ENCODE data around the gene DNAAF9. TPM values are rescaled to one million over a fixed set of nuclear protein-coding genes. Genes with fewer than 3 reads are reported as not detected.
"Not testable (repeated sequence)": the region's sequence is repeated elsewhere in the genome, so short reads cannot be mapped to it uniquely, and the experiment has no call there.

The DNAAF9 gene
- total RNA-seq, 4 donors from 2014 or later, result 18.5 to 34.4 (median 25.6) TPM

DNA sequence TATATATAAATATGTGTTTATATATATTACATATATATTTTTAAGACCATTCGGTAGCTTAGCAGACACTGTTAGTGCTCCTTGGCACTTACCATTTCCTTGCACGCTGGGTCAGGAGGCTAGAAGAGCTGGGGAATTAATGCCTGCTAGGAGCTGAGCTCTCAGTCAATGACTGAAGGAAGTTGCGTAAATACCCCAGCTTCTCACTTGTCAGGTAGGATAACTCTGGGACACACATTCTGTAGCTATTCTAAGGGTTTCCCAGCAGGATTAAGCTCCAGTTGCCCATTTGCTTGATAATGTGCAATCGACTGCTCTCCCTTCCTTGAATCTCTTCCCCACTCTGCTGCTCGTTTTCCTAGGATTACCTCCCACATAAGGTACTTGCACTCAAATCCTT, 15.7 kb upstream of the DNAAF9 start:
- TF ChIP-seq, protein P1, sequence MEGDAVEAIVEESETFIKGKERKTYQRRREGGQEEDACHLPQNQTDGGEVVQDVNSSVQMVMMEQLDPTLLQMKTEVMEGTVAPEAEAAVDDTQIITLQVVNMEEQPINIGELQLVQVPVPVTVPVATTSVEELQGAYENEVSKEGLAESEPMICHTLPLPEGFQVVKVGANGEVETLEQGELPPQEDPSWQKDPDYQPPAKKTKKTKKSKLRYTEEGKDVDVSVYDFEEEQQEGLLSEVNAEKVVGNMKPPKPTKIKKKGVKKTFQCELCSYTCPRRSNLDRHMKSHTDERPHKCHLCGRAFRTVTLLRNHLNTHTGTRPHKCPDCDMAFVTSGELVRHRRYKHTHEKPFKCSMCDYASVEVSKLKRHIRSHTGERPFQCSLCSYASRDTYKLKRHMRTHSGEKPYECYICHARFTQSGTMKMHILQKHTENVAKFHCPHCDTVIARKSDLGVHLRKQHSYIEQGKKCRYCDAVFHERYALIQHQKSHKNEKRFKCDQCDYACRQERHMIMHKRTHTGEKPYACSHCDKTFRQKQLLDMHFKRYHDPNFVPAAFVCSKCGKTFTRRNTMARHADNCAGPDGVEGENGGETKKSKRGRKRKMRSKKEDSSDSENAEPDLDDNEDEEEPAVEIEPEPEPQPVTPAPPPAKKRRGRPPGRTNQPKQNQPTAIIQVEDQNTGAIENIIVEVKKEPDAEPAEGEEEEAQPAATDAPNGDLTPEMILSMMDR (IDR thresholded peaks at IDR 0.05), result no peak
- ATAC-seq (ENCODE audit: low FRiP score) (no peak), DNase-seq (ENCODE audit: low spot score) (no peak)

DNA sequence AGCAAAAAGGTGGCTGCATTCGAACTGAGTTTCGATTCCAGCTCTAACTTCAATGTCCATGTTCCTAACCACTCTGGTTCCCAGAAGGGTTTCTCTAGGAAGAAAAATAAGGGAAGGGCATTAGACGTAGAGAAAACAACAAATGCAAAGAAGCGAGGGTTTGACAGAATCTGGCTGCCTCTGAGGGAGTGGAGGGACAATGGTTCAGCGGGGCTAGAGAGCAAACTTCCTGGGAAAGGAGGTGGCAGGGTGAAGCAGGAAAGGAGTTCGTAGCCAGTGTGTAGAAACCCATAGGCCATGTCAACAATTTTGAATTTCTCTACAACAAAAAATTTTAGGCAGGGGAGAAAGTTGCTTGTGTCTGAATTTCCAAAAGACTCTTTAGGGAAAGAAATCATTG, 14.5 kb upstream of the DNAAF9 start:
- no peak for DNase-seq (ENCODE audit: low spot score)
- TF ChIP-seq, protein P1 (IDR thresholded peaks at IDR 0.05), result no peak

DNA sequence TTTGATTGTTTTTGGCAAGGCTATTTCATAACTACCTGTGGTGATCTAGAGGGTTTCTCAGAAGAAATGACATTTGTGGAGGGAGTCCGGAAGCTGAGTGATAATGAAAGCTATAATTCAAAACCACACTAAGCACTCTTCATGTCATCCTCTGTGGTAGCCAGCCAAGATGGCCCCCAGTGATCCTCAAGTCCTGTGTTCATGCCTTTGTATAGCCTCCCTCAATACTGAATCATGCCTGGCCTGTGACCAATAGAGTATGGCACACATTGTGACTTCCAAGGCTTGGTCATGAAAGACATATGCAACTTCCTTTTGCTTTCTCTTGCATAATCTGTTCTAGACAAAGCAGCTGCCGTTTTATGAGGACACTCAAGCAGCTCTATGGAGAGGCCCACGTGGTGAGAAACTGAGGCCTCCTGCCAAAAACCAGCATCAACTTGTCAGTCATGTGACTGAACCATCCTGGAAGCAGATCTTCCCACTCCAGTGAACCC, 12.8 kb upstream of the DNAAF9 start:
- DNase-seq (ENCODE audit: low spot score), result no peak

More for the DNA sequence above, 14.5 kb upstream of the DNAAF9 start:
- ATAC-seq (ENCODE audit: low FRiP score), result no peak

DNA sequence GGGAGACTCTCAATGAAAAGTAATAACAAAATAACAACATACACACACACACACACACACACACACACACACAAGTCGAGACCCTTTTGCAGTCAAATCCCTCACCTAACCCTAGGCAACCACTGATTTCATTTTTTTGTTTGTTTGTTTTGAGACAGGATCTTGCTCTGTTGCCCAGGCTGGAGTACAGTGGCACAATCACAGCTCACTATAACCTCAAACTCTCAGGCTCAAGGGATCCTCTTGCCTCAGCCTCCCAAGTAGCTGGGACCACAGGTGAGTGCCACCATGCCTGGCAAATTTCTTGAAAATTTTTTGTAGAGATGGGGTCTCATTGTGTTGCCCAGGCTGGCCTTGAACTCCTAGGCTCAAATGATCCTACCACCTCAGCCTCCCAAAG, 10.7 kb upstream of the DNAAF9 start:
- not testable (repeated sequence) for DNase-seq (ENCODE audit: low spot score); ATAC-seq (ENCODE audit: low FRiP score)

More for the DNA sequence above, 12.8 kb upstream of the DNAAF9 start:
- TF ChIP-seq, protein P1 (IDR thresholded peaks at IDR 0.05), result no peak
- peak; percentile 66 for ATAC-seq (ENCODE audit: low FRiP score)

DNA sequence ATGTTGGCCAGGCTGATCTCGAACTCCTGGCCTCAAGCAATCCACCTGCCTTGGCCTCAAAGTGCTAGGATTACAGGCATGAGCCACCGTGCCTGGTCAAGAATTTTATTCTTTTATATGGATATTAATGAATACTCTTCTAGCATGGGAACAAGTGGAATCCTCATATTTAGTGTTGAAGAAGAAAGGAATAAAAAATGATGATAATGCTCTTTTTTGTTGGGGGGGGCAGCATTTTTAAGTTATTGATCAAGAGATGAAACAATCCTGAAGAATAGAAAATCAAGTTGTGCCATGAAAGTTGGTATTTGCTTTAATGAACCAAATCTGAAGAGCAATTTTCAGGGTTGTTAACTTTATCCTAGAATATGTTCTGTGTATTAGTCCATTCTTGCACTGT, 6.7 kb upstream of the DNAAF9 start:
- TF ChIP-seq, protein P1 (IDR thresholded peaks at IDR 0.05), result no peak
- no peak for DNase-seq (ENCODE audit: low spot score)
- no peak for ATAC-seq (ENCODE audit: low FRiP score)

DNA sequence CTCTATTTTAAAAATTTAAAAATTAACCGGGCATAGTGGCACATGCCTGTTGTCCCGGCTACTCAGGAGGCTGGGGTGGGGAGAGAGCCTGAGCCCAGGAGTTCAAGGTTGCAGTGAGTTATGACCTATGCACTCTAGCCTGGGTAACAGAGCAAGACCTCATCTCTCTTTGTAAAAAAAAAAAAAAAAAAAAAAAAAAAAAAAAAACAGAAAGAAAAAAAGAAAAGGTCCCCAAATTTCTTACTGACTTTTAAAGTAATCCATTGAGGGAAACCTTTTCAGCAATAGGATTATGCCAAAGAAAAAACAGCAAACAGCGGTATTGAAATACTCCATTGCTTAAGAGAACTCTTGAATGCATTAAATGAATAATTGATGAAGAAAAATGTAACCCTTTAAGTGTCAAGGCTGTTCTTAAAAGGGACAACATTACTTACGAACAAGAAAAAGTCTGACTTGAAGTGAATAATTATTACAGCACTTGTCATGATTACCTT, 6.0 kb upstream of the DNAAF9 start:
- no peak for DNase-seq (ENCODE audit: low spot score)
- no peak for ATAC-seq (ENCODE audit: low FRiP score)
- TF ChIP-seq, protein P1 (IDR thresholded peaks at IDR 0.05), result no peak

DNA sequence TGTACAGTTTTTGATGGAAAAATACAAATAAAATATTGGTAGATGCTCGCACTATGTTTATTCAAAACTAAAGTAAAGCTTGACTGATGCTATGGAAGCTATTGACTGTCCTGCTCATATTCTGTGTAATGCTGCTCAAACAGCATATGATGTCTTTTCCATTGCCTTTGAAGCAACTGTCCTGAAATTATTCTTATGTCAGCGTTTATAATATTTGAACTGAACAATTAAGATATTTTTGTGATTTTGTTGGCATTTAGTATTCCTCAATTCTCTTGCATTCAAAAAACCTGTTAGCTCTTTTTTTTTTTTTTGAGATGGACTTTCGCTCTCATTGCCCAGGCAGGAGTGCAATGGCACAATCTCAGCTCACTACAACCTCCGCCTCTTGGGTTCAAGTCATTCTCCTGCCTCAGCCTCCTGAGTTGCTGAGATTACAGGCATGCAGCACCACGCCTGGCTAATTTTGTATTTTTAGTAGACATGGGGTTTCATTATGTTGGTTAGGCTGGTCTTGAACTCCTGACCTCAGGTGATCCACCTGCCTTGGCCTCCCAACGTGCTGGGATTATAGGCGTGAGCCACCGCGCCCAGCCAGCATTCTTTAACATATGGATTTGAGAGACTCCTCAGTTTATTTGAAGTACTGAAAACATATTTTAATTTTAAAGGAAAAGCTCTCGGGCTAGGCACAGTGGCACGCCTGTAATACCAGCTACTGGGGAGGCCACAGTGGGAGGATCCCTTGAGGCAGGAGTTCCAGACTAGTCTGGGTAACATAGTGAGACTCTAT, 5.3 kb upstream of the DNAAF9 start:
- ATAC-seq (ENCODE audit: low FRiP score) (no peak), DNase-seq (ENCODE audit: low spot score) (no peak)
- TF ChIP-seq, protein P1 (IDR thresholded peaks at IDR 0.05), result no peak
